ENCODE data around the gene SRGAP3. TPM values are rescaled to one million over a fixed set of nuclear protein-coding genes. Genes with fewer than 3 reads are reported as not detected.
"Not testable (repeated sequence)": the region's sequence is repeated elsewhere in the genome, so short reads cannot be mapped to it uniquely, and the experiment has no call there.

SRGAP3 gene
- total RNA-seq = 1 to 10 TPM in 1 of 3 donors, under 1 TPM in 2; 0.27 to 2.0 (median 0.42) TPM

DNA sequence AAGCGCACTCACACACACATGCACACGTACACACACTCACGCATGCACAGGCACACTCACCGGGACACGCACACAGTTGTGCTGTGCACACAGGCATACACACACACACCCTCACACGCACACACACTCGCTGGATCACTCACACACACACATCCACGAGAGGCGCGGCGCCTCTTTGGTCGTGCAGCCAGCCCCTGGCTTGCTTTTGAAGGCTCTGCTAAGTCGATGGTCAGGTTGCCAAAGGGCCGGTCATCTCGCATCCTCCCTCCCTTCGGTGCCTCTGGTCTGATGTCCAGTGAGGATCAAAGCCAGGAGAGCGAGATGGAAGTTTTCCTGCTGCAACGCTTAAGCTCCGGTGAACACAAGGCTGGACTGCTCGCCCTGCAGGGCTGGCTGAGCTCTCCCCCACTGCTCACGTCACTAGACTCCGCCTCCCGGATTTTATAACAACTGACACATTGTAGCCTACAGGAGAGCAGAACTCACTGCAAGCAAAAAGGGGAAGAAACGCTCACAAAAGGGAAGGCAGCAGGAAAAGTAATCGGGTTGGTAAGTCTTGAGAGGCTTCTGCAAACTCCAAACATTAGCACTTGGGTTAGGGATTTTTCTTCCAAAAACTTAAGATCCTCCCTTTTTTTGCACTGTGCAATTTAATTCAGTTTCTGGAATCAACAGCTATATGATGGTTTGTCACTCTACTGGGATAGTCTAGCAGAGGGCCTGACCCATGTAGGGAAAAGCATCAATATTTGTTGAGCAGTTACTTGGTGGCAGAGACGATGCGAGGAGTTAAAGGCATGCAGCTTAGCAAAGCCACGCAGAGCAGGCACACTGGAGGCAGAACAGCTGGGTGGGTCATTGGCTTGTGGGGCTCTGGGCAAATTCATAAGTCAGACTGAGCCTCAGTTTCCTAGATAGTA is at the start of gene SRGAP3:
SRGAP3 (minus strand) TSS at position 374 of the 920 bp plus-strand sequence. CDS start 695 bp downstream, outside the sequence.
- Mint-ChIP-seq H3K27me3 (ENCODE audit: low read depth) (peaks cover 11% of the 10 kb centered on the region), H3K4me1 (ENCODE audit: low read depth) (peaks cover 21% of the 10 kb centered on the region), H3K36me3 (ENCODE audit: insufficient read depth) (no peaks in the 10 kb centered on the region), H3K4me3 (peak within 1 kb of the TSS; percentile 81), H3K9me3 (no peaks in the 10 kb centered on the region)
- peak; percentile 62 for DNase-seq
- ATAC-seq = peak; percentile 100

DNA sequence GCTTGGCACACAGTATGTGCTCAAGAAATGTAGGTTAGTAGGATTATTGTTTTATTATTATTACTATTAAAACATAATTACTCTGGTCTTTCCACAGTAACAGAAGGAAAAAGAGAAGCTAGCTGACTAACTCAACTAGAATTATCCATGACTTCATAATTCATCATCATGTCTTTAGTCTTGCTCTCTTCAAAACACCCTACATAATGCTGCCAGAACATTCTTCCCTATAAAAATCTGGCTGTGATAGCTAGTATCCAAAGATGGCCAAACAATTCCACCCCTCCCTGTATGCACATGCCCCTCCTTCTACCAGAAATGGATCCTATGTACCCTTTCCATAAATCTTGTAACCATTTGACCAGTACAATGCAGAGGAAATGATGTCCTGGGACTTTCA is 48.8 kb upstream of the SRGAP3 start:
- no peak for DNase-seq
- Mint-ChIP-seq H3K36me3 (ENCODE audit: insufficient read depth) (no peaks in the 10 kb centered on the region), H3K4me3 (no peak overlapping the region), H3K9me3 (no peaks in the 10 kb centered on the region), H3K4me1 (ENCODE audit: low read depth) (peaks cover 13% of the 10 kb centered on the region), H3K27me3 (ENCODE audit: low read depth) (peaks cover 20% of the 10 kb centered on the region)
- ATAC-seq = no peak

DNA sequence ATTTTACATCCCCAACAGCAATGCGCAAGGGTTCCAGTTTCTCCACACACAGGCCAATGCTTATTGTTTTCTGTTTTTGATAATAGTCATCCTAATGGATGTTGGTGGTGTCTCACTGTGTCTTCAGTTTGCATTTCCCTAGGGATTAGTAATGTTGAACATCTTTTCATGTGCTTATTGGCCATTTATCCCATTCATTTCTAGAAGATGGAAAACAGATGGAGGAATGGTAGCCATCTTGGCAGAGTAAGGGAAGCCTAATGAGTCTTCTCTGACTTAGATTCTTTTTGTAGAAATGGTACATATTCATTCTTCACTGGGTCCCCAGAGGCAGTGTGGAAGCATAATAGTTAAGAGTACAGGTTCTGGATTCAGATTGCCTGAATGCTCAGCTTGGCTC is 46.8 kb upstream of the SRGAP3 start:
- H3K27me3 Mint-ChIP-seq (ENCODE audit: low read depth) = peaks cover 17% of the 10 kb centered on the region

DNA sequence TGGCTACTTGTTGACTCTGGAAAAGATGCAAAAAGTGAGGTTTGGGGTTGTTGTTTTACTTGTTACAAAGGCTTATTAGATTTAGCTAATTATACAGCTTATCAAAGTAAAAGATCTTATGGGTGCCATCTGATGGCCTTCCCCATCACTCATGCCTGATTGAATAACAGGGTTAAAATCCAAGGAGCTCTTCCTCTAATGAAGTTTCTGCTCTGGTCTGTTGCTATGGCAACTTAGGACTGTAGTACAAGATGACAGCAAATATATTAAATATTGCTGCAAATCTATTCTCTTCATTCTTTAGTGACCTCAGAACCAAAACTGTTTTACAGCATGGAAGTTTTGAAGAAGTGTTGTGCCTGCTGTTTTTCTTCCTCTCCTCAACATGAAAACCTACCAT is 45.6 kb upstream of the SRGAP3 start:
- no peak for ATAC-seq
- Mint-ChIP-seq H3K4me3 (no peak overlapping the region), H3K36me3 (ENCODE audit: insufficient read depth) (no peaks in the 10 kb centered on the region), H3K4me1 (ENCODE audit: low read depth) (no peaks in the 10 kb centered on the region), H3K9me3 (no peaks in the 10 kb centered on the region), H3K27me3 (ENCODE audit: low read depth) (peaks cover 17% of the 10 kb centered on the region)
- DNase-seq = no peak

More for the DNA sequence above, 46.8 kb upstream of the SRGAP3 start:
- H3K4me3 Mint-ChIP-seq = no peak overlapping the region
- ATAC-seq (no peak), DNase-seq (no peak)
- H3K4me1 Mint-ChIP-seq (ENCODE audit: low read depth) = no peaks in the 10 kb centered on the region
- no peaks in the 10 kb centered on the region for H3K9me3 Mint-ChIP-seq
- no peaks in the 10 kb centered on the region for H3K36me3 Mint-ChIP-seq (ENCODE audit: insufficient read depth)

DNA sequence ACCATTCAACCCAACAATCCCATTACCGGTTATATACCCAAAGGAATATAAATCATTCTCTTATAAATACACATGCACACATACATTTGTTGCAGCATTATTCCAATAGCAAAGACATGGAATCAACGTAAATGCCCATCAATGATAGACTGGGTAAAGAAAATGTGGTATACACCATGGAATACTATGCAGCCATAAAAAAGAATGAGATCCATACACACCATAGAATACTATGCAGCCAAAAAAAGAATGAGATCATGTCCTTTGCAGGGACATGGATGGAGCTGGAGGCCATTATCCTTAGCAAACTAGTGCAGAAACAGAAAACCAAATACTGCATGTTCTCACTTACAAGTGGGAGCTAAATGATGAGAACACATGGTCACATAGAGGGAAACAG is 44.5 kb upstream of the SRGAP3 start:
- peaks cover 21% of the 10 kb centered on the region for H3K27me3 Mint-ChIP-seq (ENCODE audit: low read depth)
- ATAC-seq; DNase-seq; H3K4me1 Mint-ChIP-seq (ENCODE audit: low read depth); H3K4me3 Mint-ChIP-seq; H3K9me3 Mint-ChIP-seq; H3K36me3 Mint-ChIP-seq (ENCODE audit: insufficient read depth): not testable (repeated sequence)

DNA sequence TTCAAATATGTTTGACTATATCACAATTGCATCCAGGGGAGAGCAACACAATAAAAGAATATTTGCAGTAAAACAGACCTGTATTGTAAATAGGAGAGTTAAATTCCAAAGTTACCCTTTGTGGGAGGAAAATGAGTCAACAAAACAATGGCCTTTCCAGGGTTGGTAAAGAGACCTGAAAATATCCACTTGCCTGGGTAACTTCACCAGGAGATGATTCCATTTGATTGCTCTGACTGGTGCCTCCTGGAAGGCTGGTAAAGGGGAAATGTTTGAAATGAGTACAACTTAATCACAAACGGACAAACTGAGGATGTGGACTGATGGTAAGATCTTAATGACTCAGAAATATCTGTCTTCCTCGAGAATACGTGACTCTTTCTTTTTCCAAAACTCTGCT is 43.6 kb upstream of the SRGAP3 start:
- H3K9me3 Mint-ChIP-seq = no peaks in the 10 kb centered on the region
- no peak for ATAC-seq
- H3K36me3 Mint-ChIP-seq (ENCODE audit: insufficient read depth) = no peaks in the 10 kb centered on the region
- DNase-seq = no peak
- H3K27me3 Mint-ChIP-seq (ENCODE audit: low read depth) = peaks cover 23% of the 10 kb centered on the region
- H3K4me3 Mint-ChIP-seq = no peak overlapping the region
- H3K4me1 Mint-ChIP-seq (ENCODE audit: low read depth) = no peaks in the 10 kb centered on the region

DNA sequence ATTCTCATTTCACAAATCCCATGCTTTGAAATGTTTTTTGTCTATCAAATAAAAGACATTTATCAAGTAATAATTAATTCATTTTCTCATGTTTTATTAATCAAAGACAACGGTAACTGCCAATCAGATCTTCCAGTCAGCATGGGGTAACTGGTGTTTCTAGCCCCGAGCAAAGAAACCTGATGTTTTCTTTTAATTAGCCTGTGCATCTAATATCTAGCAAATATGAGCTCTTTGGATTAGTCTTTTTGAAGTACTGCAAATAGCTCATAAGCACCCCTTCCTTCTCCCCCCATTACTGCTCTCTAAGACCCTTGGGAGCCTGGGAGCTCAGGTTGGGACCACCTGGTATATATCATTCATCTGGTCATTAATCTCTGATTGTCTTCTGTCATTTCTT is 43.1 kb upstream of the SRGAP3 start:
- Mint-ChIP-seq H3K4me3 (no peak overlapping the region), H3K27me3 (ENCODE audit: low read depth) (peaks cover 23% of the 10 kb centered on the region), H3K4me1 (ENCODE audit: low read depth) (no peaks in the 10 kb centered on the region), H3K36me3 (ENCODE audit: insufficient read depth) (no peaks in the 10 kb centered on the region), H3K9me3 (no peaks in the 10 kb centered on the region)
- no peak for ATAC-seq
- DNase-seq = no peak

DNA sequence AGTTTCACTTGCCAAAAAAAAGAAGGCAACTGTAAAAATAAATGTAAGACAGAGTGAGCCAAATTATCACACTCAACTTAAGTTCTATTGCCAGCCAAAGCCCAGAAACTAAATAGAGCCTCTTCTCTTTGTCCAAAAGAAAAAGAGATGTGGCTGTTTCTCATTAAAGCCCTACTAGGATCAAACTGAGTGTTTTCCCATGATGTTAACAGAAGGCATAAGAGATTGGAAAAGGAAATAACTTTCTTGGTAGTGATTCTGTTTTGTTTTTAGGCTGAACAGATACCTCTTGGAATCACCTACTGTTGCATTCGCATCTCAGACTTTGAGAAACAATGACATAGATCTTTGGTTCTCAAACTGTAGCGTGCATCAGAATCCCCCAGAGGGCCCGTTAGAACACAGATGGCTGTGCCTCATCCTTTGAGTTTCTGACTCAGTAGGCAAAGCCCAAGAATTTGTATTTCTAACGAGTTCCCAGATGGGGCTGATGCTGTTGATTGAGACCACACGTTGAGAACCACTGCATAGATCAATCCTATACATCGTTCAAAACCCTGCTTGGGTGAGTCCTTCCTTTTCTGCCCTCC is 42.5 kb upstream of the SRGAP3 start:
- Mint-ChIP-seq H3K27me3 (ENCODE audit: low read depth) (peaks cover 23% of the 10 kb centered on the region), H3K9me3 (no peaks in the 10 kb centered on the region), H3K36me3 (ENCODE audit: insufficient read depth) (no peaks in the 10 kb centered on the region), H3K4me3 (no peak overlapping the region), H3K4me1 (ENCODE audit: low read depth) (no peaks in the 10 kb centered on the region)
- no peak for DNase-seq
- no peak for ATAC-seq

DNA sequence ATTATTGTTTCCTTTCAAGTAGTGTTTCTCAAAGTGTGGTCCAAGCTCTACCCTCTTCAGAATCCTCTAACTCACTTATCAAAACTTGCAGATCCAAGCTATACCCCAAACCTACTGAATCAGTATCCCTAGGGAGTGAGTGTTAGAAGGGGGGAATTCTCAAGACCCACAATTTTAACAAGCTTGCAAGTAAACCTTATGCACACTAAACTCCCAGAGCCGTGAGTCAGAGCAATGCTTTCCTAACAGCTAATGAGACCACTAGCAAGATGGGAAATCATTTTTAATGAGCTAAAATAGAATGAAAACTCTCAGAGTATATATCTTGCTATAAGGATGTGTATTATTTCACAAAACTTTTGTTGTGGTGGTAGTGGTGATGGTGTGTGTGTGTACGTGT is 41.1 kb upstream of the SRGAP3 start:
- H3K27me3 Mint-ChIP-seq (ENCODE audit: low read depth) = peaks cover 23% of the 10 kb centered on the region
- H3K36me3 Mint-ChIP-seq (ENCODE audit: insufficient read depth) = no peaks in the 10 kb centered on the region
- no peak for DNase-seq
- no peak for ATAC-seq
- H3K9me3 Mint-ChIP-seq = no peaks in the 10 kb centered on the region
- no peaks in the 10 kb centered on the region for H3K4me1 Mint-ChIP-seq (ENCODE audit: low read depth)
- H3K4me3 Mint-ChIP-seq = no peak overlapping the region

DNA sequence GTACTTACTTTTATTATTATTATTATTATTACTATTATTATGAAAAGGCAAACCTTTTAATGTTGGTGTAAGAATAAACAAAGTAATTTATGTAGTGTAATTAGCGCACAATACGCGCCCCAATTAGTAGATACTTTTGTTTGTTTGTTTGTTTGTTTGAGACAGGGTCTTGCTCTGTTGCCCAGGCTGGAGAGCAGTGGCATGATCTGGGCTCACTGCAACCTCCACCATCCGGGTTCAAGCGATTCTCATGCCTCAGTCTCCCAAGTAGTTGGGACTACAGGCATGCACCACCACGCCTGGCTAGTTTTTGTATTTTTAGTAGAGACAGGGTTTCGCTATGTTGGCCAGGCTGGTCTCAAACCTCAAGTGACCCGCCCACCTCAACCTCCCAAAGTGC is 32.1 kb upstream of the SRGAP3 start:
- ATAC-seq; H3K27me3 Mint-ChIP-seq (ENCODE audit: low read depth); H3K36me3 Mint-ChIP-seq (ENCODE audit: insufficient read depth); H3K4me1 Mint-ChIP-seq (ENCODE audit: low read depth); H3K4me3 Mint-ChIP-seq; H3K9me3 Mint-ChIP-seq; DNase-seq: not testable (repeated sequence)

DNA sequence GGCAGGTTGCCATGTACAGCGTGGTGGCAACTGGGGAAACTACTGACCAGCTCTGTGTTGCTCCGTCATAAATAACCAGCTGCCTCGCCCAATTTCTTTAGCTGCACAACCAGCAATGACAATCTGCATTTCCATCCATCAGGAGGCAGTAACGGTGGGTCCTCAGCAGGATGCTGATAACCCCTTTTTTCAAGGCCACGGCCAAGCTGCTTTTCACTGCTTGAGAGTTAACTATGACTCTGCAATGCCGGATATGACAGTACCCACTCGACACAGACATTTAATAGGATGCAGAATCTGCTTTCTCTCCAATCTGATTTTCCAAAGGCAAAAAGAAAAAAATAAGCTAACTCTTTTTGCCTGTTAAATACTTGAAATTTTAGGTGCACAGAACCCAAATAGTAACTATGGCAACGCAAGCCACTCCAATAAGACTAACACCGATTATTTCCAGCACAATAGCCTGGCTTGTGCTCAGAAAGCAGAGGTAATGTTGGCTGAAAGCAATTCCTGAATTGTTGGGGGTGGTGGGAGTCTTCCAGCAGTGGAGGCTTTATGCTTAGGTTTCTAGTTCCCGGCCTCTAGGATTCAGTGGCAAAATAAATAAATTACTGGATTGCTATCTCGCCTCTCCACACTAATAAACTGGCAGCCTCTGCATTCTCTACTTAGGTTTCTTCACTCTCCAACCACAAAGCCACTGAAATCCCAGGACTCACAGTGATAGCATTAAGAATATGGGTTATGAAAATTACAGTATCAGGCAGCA is 31.2 kb upstream of the SRGAP3 start:
- H3K36me3 Mint-ChIP-seq (ENCODE audit: insufficient read depth) = no peaks in the 10 kb centered on the region
- no peak for ATAC-seq

DNA sequence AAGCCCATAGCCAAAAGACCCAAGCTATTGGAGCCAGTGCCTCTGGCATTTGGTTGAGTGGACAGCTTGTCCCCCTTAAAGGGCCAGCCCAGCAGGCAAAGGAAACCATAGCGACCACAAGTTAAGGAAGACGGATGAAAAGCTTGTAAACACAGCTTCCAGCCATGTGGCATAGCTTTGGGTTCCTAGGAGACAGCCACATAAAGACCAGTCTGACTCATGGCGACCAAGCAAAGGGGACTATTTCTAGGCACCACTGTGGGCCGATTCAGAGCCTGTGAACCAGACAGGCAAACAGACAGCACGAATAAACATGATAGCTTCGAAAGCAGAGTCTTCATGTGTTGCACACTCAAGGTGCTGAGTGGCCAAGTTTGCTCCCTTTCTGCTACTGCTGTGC is 30.5 kb upstream of the SRGAP3 start:
- Mint-ChIP-seq H3K4me3 (no peak overlapping the region), H3K27me3 (ENCODE audit: low read depth) (no peaks in the 10 kb centered on the region), H3K36me3 (ENCODE audit: insufficient read depth) (no peaks in the 10 kb centered on the region), H3K4me1 (ENCODE audit: low read depth) (no peaks in the 10 kb centered on the region), H3K9me3 (peaks cover 4% of the 10 kb centered on the region)
- ATAC-seq = no peak
- DNase-seq = no peak

More for the DNA sequence above, 31.2 kb upstream of the SRGAP3 start:
- no peaks in the 10 kb centered on the region for H3K27me3 Mint-ChIP-seq (ENCODE audit: low read depth)
- H3K4me1 Mint-ChIP-seq (ENCODE audit: low read depth) = no peaks in the 10 kb centered on the region
- H3K9me3 Mint-ChIP-seq = no peaks in the 10 kb centered on the region
- DNase-seq = no peak
- no peak overlapping the region for H3K4me3 Mint-ChIP-seq

DNA sequence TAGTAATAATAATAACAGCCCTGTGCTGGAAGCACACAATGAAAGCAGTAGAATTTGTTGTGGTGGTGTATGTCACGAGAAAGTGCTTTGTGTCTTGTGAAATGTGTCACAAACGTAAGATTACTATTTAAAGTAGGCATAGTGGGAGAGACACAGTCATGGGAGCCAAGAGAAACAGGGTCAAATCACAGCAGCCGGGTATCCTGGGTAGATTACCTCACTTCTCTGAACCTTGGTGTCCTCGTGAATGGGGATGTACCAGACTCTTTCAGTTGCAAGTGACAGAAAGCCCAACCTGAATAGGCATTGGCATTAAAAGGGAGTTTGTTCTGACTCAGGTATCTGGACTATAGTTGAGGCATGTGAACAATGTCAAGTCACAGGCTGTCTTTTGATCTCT is 29.1 kb upstream of the SRGAP3 start:
- DNase-seq = no peak
- no peak overlapping the region for H3K4me3 Mint-ChIP-seq
- peaks cover 5% of the 10 kb centered on the region for H3K9me3 Mint-ChIP-seq
- no peaks in the 10 kb centered on the region for H3K36me3 Mint-ChIP-seq (ENCODE audit: insufficient read depth)
- no peak for ATAC-seq
- no peaks in the 10 kb centered on the region for H3K27me3 Mint-ChIP-seq (ENCODE audit: low read depth)
- H3K4me1 Mint-ChIP-seq (ENCODE audit: low read depth) = no peaks in the 10 kb centered on the region

DNA sequence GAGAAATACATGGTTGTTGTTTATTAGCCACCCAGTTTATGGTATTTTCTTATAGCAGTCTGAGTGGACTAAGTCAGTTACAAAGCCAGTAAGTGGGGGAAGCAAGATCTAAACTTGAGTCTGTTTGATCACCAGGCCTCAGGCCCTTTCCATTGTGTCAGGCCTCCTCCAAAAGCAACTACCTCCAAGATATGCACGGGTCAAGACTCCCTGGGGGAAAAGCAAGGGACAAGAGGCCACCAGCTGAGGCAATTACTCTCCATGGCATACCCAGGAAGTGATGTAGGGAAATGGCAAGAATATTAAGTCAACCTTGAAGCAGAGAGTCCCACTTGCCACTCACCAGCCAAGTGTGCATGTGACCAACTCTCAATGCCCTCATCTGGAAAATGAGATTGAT is 28.6 kb upstream of the SRGAP3 start:
- peaks cover 5% of the 10 kb centered on the region for H3K9me3 Mint-ChIP-seq
- H3K4me1 Mint-ChIP-seq (ENCODE audit: low read depth) = no peaks in the 10 kb centered on the region
- ATAC-seq (no peak), DNase-seq (no peak)
- no peaks in the 10 kb centered on the region for H3K27me3 Mint-ChIP-seq (ENCODE audit: low read depth)
- no peaks in the 10 kb centered on the region for H3K36me3 Mint-ChIP-seq (ENCODE audit: insufficient read depth)
- H3K4me3 Mint-ChIP-seq = no peak overlapping the region

All from activated T-cell treated with anti-CD3 and anti-CD28 coated beads, Interleukin-2, amount 50 U/mL, for 4 hours (primary cell).